Suprapubic skin (tissue), 4 donors: ENCODE measurements around the gene MAP3K6. TPM values are rescaled to one million over a fixed set of nuclear protein-coding genes. Genes with fewer than 3 reads are reported as not detected.
A peak's percentile ranks its signal among the peaks of the same experiment; 100 is the strongest.

Experiments used
- DNase-seq, 2 donors: peaks; one replicate each; pipeline ENCODE4 v3.0.0-alpha.2; 2019; ENCODE audit warnings: low spot score in 2 of 2
- H3K27ac ChIP-seq: fragments of 200-600 bp; sonication (generic); one replicate; pipeline ENCODE4 v1.5.1; 2019
- H3K27me3 ChIP-seq: fragments of 200-600 bp; sonication (generic); one replicate; pipeline ENCODE4 v1.5.1; 2019
- H3K36me3 ChIP-seq: fragments of 200-600 bp; sonication (generic); one replicate; pipeline ENCODE4 v1.5.1; 2019
- H3K4me1 ChIP-seq: fragments of 200-600 bp; sonication (generic); one replicate; pipeline ENCODE4 v1.5.1; 2019
- H3K4me3 ChIP-seq: fragments of 200-600 bp; sonication (generic); one replicate; pipeline ENCODE4 v1.5.1; 2019; ENCODE audit warnings: mild to moderate bottlenecking
- H3K9me3 ChIP-seq: fragments of 200-600 bp; sonication (generic); one replicate; pipeline ENCODE4 v1.5.1; 2019
- EP300 ChIP-seq: sonication (generic); formaldehyde crosslinking; IDR thresholded peaks from one replicate; pipeline ENCODE4 v1.6.1; 2017; ENCODE audit warnings: antibody characterized with exemption
- POLR2A ChIP-seq, 2 donors: fragments of 450-650 bp; IDR thresholded peaks; one replicate each; pipeline ENCODE4 v1.6.1; 2017; ENCODE audit warnings: antibody characterized with exemption in 2 of 2, mild to moderate bottlenecking in 2 of 2, moderate library complexity in 2 of 2
- POLR2AphosphoS5 ChIP-seq, 3 donors: sonication (generic); formaldehyde crosslinking; IDR thresholded peaks; one replicate each; pipeline ENCODE4 v1.6.1; 2017; ENCODE audit warnings: antibody characterized with exemption in 3 of 3
- WGBS: methylation state at CpG from one replicate; pipeline ENCODE4 v1.1.5; 2018; 5-methylcytosine and 5-hydroxymethylcytosine counted together
- total RNA-seq, 4 donors: library from RNA; depleted of rRNA; stranded (reverse); fragments of >200 nt; gene quantifications; one replicate each; pipeline ENCODE4 v1.1.0, GENCODE V29; 2016
- TF ChIP-seq, protein P1 (sequence below), 2 donors: fragments of 200-600 bp in 1 of 2; fragments of 450-650 bp in 1 of 2; sonication (generic) in 1 of 2; IDR thresholded peaks; one replicate each; pipeline ENCODE4 v1.5.1; 2016 to 2019; ENCODE audit warnings: antibody characterized with exemption in 2 of 2, mild to moderate bottlenecking in 1 of 2, moderate library complexity in 1 of 2

Gene MAP3K6
- total RNA-seq, 4 donors from 2014 or later: 85.4 to 147 (median 137) TPM

DNA sequence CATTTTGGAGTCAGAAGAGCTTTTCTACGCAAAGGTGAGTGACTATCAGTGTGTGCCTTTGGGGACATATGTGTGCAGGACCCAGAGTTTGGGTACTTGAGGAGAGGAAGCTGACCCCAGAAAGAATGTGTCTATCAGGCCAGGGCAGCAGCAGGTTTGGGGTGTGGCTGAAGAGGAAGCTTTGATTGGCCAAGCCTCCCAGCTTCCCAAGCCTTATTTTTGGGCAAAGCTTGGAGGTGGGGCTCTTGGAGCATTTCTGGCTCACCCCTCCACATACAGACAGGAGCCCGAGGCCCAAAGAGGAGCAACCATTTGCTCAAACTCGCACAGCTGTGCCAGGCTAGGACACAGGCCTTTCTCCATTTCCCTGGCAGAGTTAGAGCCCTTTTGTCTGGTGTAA lies 30.3 kb upstream of the MAP3K6 start:
- no peaks in the 10 kb centered on the region for H3K36me3 ChIP-seq
- H3K27ac ChIP-seq: no peak overlapping the region
- TF ChIP-seq POLR2A (IDR thresholded peaks at IDR 0.05) (no peak), POLR2AphosphoS5 (IDR thresholded peaks at IDR 0.05) (no peak), EP300 (no peak)
- TF ChIP-seq, protein P1, sequence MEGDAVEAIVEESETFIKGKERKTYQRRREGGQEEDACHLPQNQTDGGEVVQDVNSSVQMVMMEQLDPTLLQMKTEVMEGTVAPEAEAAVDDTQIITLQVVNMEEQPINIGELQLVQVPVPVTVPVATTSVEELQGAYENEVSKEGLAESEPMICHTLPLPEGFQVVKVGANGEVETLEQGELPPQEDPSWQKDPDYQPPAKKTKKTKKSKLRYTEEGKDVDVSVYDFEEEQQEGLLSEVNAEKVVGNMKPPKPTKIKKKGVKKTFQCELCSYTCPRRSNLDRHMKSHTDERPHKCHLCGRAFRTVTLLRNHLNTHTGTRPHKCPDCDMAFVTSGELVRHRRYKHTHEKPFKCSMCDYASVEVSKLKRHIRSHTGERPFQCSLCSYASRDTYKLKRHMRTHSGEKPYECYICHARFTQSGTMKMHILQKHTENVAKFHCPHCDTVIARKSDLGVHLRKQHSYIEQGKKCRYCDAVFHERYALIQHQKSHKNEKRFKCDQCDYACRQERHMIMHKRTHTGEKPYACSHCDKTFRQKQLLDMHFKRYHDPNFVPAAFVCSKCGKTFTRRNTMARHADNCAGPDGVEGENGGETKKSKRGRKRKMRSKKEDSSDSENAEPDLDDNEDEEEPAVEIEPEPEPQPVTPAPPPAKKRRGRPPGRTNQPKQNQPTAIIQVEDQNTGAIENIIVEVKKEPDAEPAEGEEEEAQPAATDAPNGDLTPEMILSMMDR (IDR thresholded peaks at IDR 0.05): no peak
- no peak overlapping the region for H3K4me3 ChIP-seq
- no peaks in the 10 kb centered on the region for H3K9me3 ChIP-seq
- no peaks in the 10 kb centered on the region for H3K27me3 ChIP-seq
- WGBS: 75% methylated on average over 1 of the region's 3 CpGs
- DNase-seq: no peak
- peaks cover 65% of the 10 kb centered on the region for H3K4me1 ChIP-seq

DNA sequence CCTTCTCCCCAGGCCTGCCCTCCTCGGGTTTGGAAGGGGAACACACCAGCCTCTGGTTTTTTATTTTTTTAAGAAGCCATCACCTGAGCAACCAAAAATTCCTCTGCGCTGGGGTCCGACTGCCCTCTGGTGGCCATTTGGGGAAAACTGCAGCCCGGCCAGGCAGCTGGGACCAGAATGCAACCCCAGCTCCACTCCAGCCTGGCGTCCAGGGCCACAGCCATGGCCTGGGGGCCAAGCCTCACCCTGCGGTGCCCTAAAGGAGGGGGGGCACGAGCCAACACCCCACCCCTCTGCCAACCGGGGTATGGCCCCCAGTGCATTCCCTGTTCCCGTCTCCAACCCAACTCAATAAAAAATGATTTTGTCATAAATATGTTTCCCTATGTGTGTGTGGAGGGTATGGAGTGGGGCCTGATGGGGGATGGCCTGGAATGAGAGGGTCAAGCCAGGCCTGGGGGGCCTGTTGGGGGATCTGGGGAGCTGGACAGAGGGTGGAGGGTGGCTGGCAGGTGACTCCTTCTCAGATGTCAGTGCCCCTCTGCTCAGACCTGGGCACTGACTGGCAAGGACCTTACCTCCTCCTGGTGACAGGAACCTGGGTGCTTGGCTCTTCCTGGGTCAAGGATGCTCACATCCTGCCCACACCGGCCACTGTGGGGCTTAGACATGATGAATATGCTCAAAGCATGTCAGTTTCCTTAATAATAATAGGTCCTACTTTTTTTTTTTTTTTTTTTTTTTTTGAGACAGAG lies 28.9 kb upstream of the MAP3K6 start:
- Histone ChIP-seq H3K4me3 (no peak overlapping the region), H3K9me3 (no peaks in the 10 kb centered on the region), H3K27me3 (no peaks in the 10 kb centered on the region), H3K4me1 (peaks cover 59% of the 10 kb centered on the region), H3K36me3 (no peaks in the 10 kb centered on the region), H3K27ac (no peak overlapping the region)
- 7% methylated on average over 10 of the region's 10 CpGs for WGBS
- no peak for DNase-seq
- TF ChIP-seq, protein P1 (IDR thresholded peaks at IDR 0.05): peak; percentile 91 to 98
- TF ChIP-seq EP300: no peak
- TF ChIP-seq POLR2AphosphoS5 (IDR thresholded peaks at IDR 0.05): peak in 1 of 3 donors; percentile 56
- TF ChIP-seq POLR2A (IDR thresholded peaks at IDR 0.05): no peak

DNA sequence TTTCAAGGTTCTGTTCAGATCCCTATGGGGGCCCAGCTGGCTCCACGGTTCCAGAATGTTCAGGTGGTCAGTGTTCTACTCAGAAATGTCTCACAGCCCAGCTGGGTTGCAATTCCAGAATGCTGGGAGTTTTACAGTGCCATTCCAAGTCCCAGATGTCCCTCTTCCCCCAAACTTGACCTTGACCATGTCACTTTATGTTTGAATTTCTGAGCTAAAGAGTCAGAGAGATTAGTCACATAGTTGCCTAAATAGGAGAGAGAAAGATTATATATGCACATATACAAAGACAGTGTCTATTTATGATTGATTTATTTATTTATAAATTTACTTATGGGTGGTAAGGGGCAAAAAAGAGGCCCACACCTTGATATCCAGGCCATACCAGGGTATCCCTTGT lies 28.2 kb upstream of the MAP3K6 start:
- DNase-seq: no peak
- Histone ChIP-seq H3K36me3 (no peaks in the 10 kb centered on the region), H3K9me3 (no peaks in the 10 kb centered on the region), H3K4me3 (no peak overlapping the region), H3K27ac (no peak overlapping the region), H3K4me1 (peaks cover 53% of the 10 kb centered on the region), H3K27me3 (no peaks in the 10 kb centered on the region)
- TF ChIP-seq POLR2AphosphoS5 (IDR thresholded peaks at IDR 0.05) (no peak), POLR2A (IDR thresholded peaks at IDR 0.05) (no peak), EP300 (no peak)
- TF ChIP-seq, protein P1 (IDR thresholded peaks at IDR 0.05): no peak
- WGBS: 92% methylated on average over 1 of the region's 1 CpG

DNA sequence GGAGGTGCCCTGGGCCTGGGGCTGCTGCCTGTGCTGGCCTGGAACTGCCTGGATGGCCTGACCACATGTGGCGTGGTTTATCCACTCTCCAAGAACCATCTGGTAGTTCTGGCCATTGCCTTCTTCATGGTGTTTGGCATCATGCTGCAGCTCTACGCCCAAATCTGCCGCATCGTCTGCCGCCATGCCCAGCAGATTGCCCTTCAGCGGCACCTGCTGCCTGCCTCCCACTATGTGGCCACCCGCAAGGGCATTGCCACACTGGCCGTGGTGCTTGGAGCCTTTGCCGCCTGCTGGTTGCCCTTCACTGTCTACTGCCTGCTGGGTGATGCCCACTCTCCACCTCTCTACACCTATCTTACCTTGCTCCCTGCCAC lies 27.5 kb upstream of the MAP3K6 start:
- no peak overlapping the region for H3K4me3 ChIP-seq
- H3K27ac ChIP-seq: no peak overlapping the region
- no peaks in the 10 kb centered on the region for H3K27me3 ChIP-seq
- TF ChIP-seq POLR2AphosphoS5 (IDR thresholded peaks at IDR 0.05): no peak
- TF ChIP-seq, protein P1 (IDR thresholded peaks at IDR 0.05): no peak
- TF ChIP-seq EP300: no peak
- TF ChIP-seq POLR2A (IDR thresholded peaks at IDR 0.05): no peak
- WGBS: 94% methylated on average over 9 of the region's 9 CpGs
- no peaks in the 10 kb centered on the region for H3K9me3 ChIP-seq
- no peak for DNase-seq
- H3K4me1 ChIP-seq: peaks cover 46% of the 10 kb centered on the region
- no peaks in the 10 kb centered on the region for H3K36me3 ChIP-seq

DNA sequence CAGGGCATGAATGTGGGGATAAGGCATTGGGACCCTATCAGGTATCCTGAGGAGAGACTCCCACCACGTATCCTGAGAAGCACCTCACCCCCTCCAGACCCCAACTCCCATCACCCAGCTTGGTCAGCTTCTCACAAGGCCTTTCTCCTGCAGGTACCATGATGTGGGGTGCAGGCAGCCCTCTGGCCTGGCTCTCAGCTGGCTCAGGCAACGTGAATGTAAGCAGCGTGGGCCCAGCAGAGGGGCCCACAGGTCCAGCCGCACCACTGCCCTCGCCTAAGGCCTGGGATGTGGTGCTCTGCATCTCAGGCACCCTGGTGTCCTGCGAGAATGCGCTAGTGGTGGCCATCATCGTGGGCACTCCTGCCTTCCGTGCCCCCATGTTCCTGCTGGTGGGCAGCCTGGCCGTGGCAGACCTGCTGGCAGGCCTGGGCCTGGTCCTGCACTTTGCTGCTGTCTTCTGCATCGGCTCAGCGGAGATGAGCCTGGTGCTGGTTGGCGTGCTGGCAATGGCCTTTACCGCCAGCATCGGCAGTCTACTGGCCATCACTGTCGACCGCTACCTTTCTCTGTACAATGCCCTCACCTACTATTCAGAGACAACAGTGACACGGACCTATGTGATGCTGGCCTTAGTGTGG lies 27.0 kb upstream of the MAP3K6 start:
- TF ChIP-seq EP300 (no peak), POLR2A (IDR thresholded peaks at IDR 0.05) (no peak), POLR2AphosphoS5 (IDR thresholded peaks at IDR 0.05) (no peak)
- TF ChIP-seq, protein P1 (IDR thresholded peaks at IDR 0.05): no peak
- H3K4me1 ChIP-seq: peaks cover 41% of the 10 kb centered on the region
- H3K27me3 ChIP-seq: no peaks in the 10 kb centered on the region
- H3K27ac ChIP-seq: no peak overlapping the region
- no peaks in the 10 kb centered on the region for H3K36me3 ChIP-seq
- 96% methylated on average over 4 of the region's 18 CpGs for WGBS
- H3K4me3 ChIP-seq: no peak overlapping the region
- no peak for DNase-seq
- H3K9me3 ChIP-seq: no peaks in the 10 kb centered on the region
